Esophagus squamous epithelium (tissue), 5 donors: ENCODE results near the gene RIT1. TPM values are rescaled to one million over a fixed set of nuclear protein-coding genes. Genes with fewer than 3 reads are reported as not detected.

Source experiments
- DNase-seq: peaks from one replicate; lab custom pipeline; 2025; lab: John Stamatoyannopoulos, UW
- H3K27ac ChIP-seq, 4 donors: fragments of 200-600 bp; sonication (generic); one replicate each; pipeline ENCODE4 v1.5.1; 2016 to 2019; ENCODE audit warnings: mild to moderate bottlenecking in 1 of 4
- H3K27me3 ChIP-seq, 4 donors: fragments of 200-600 bp; sonication (generic); 1 replicate in 3 of 4; 2 replicates in 1 of 4; pipeline versions ENCODE4 v1.5.1 to v1.6.0; 2017 to 2021; ENCODE audit warnings: antibody characterized with exemption in 1 of 4
- H3K36me3 ChIP-seq, 3 donors: fragments of 200-600 bp; sonication (generic); one replicate each; pipeline ENCODE4 v1.5.1; 2016 to 2019
- H3K4me1 ChIP-seq, 3 donors: fragments of 200-600 bp; sonication (generic); one replicate each; pipeline ENCODE4 v1.5.1; 2017 to 2019
- H3K4me3 ChIP-seq, 4 donors: fragments of 200-600 bp; sonication (generic); 1 replicate in 3 of 4; 2 replicates in 1 of 4; pipeline ENCODE4 v1.5.1; 2016 to 2019; ENCODE audit warnings: mild to moderate bottlenecking in 2 of 4, moderate library complexity in 1 of 4
- H3K9me3 ChIP-seq, 3 donors: fragments of 200-600 bp; sonication (generic); one replicate each; pipeline ENCODE4 v1.5.1; 2016 to 2019
- POLR2A ChIP-seq, 4 donors: fragments of 450-650 bp; IDR thresholded peaks; one replicate each; pipeline ENCODE4 v1.6.1; 2017; ENCODE audit warnings: antibody characterized with exemption in 4 of 4, mild to moderate bottlenecking in 4 of 4, moderate library complexity in 3 of 4
- WGBS, 2 donors: methylation state at CpG; one replicate each; pipeline ENCODE4 v1.1.5; 2018; 5-methylcytosine and 5-hydroxymethylcytosine counted together
- intact Hi-C: fragments of 100-400 bp; cut with DNase I; formaldehyde crosslinking; loops from one replicate; pipeline ENCODE4 v1.15.0; 2022
- total RNA-seq, 4 donors: library from RNA; depleted of rRNA; stranded (reverse); fragments of >200 nt; gene quantifications; one replicate each; pipeline ENCODE4 v1.1.0, GENCODE V29; 2016
- TF ChIP-seq, protein P1 (sequence below), 6 experiments: fragments of 450-650 bp in 4 of 6; fragments of 200-600 bp in 2 of 6; sonication (generic) in 2 of 6; IDR thresholded peaks; one replicate each; pipeline ENCODE4 v1.5.1; 2016 to 2019; ENCODE audit warnings: antibody characterized with exemption in 6 of 6, mild to moderate bottlenecking in 4 of 6, moderate library complexity in 4 of 6
- donor health status: DM: yes; HTN: yes; CAD: no.

RIT1 gene
- 10 to 100 TPM; 35.3 to 55.4 (median 42.6) TPM for total RNA-seq

DNA sequence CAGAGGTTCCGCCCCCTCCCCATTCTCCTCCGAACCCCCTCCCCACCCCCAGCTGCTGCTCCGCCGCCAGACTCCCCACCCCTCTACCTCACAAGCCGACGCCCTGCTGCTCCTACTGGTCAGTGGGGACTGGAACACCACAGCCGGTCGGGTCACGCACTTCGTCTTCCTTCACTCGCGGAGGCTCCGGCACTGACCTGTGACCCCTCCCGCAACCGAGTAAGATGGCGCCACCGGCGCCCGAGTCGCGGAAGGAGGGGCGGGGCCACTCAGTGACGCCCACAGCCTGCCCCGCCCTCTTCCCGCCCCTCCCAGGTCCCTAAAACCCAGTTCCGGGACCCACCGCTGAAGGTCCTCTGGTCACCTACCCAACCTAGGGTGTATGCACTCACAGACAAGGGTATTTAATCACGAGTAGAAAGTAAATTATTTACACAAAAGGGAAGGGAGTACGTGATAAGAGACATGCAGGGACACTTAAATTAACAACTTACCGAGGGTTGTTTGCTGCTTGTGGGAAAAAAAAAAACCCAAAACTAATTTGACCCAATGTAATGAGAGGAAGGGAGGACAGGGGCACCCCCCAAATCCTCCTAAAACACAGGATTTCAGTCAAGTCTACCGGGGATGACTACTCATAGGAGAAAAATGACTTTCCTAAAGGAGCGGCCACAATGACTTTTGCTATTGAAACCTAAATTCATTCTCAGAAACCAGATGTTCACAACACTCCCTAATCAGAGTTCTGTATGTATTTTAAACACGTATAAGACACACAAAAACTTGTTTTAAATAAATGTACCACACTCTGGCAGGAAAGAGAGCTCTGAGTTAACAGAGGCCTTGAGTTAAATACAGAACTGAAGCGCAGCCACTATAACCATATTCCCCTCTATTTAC is at the start of gene RIT1:
Gene RIT1 (minus strand): TSS at position 194 of the 900 bp plus-strand sequence. CDS start 588 bp downstream, outside the sequence.
- WGBS, 2 donors, result 21 to 26% methylated on average over 7 to 9 of the region's 34 CpGs
- peak within 1 kb of the TSS; percentile 49 to 96 (median 82) for H3K4me3 ChIP-seq
- H3K27me3 ChIP-seq, result no peaks in the 10 kb centered on the region
- intact Hi-C loops, result no loop called here
- peak within 1 kb of the TSS; percentile 86 to 99 (median 95) for H3K27ac ChIP-seq
- DNase-seq, result peak; percentile 34
- peak in 3 of 4 donors; percentile 40 to 78 (median 58) for TF ChIP-seq POLR2A (IDR thresholded peaks at IDR 0.05)
- TF ChIP-seq, protein P1, sequence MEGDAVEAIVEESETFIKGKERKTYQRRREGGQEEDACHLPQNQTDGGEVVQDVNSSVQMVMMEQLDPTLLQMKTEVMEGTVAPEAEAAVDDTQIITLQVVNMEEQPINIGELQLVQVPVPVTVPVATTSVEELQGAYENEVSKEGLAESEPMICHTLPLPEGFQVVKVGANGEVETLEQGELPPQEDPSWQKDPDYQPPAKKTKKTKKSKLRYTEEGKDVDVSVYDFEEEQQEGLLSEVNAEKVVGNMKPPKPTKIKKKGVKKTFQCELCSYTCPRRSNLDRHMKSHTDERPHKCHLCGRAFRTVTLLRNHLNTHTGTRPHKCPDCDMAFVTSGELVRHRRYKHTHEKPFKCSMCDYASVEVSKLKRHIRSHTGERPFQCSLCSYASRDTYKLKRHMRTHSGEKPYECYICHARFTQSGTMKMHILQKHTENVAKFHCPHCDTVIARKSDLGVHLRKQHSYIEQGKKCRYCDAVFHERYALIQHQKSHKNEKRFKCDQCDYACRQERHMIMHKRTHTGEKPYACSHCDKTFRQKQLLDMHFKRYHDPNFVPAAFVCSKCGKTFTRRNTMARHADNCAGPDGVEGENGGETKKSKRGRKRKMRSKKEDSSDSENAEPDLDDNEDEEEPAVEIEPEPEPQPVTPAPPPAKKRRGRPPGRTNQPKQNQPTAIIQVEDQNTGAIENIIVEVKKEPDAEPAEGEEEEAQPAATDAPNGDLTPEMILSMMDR (IDR thresholded peaks at IDR 0.05), result peak in 4 of 6 experiments; percentile 8 to 40 (median 37)
- H3K4me1 ChIP-seq, result peaks cover 9 to 36% (median 14%) of the 10 kb centered on the region in 3 donors
- H3K9me3 ChIP-seq, result no peaks in the 10 kb centered on the region
- peaks cover 12 to 78% (median 48%) of the 10 kb centered on the region in 3 donors for H3K36me3 ChIP-seq

GRCh38 chr1:155960081-155960745 is 49.1 kb upstream of the RIT1 start:
- TF ChIP-seq, protein P1 (IDR thresholded peaks at IDR 0.05), result no peak
- TF ChIP-seq POLR2A (IDR thresholded peaks at IDR 0.05), result no peak
- intact Hi-C loops, result no loop called here
- no peak overlapping the region for H3K4me3 ChIP-seq
- peaks cover 5 to 31% (median 17%) of the 10 kb centered on the region in 3 donors for H3K4me1 ChIP-seq
- H3K36me3 ChIP-seq, result peaks cover 27 to 100% (median 78%) of the 10 kb centered on the region in 3 donors
- no peaks in the 10 kb centered on the region for H3K27me3 ChIP-seq
- H3K27ac ChIP-seq, result peak overlapping the region in 3 of 4 donors; percentile 64 to 80 (median 74)
- DNase-seq, result no peak
- no peaks in the 10 kb centered on the region for H3K9me3 ChIP-seq
- 47 to 93% methylated on average over 3 of the region's 3 CpGs for WGBS, 2 donors

DNA sequence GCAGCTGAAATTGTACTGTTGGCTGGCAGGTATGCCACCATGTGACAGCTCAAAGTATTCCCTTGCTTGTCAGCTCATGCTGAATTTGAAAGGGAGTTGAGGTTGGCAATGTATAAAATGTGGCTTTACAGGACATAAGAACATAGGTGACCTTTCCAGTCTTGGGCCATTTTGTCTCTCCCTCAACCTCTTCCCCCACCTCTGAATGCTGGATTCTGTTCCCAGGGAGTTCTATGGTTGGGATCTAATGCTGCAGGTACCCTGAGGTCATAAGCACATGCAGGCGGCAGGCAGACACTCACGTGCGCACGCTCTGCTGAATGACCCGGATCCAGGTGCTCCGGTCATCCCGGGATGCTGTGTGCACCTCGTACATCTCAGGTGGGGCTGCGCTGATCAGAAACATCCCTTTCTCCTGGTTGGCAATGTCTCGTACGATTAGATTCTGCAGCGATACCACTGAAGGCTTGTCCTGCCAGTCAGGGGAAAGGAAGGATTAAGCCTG is 46.3 kb upstream of the RIT1 start:
- H3K27ac ChIP-seq, result no peak overlapping the region
- H3K36me3 ChIP-seq, result peaks cover 34 to 100% (median 79%) of the 10 kb centered on the region in 3 donors
- intact Hi-C loops, result no loop called here

DNA sequence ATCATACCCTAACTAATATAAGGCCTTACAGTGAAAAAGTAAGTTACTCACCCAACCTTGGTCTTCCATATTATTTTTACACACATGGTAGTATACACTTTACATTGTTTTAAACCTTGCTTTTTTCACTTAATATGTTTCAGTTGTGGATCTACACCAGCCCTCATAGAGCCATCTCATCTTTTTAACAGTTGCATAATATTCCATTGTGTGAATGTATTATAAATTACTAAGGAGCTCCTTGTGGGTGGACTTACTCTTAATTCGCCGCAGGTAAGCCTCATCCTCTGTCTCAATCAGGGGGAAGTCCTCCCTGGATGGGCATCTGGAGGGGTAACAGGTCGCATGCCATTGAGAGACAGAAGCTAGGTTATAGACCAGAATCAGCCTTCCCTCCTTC is 43.5 kb upstream of the RIT1 start:
- DNase-seq, result no peak
- Histone ChIP-seq H3K4me1 (no peaks in the 10 kb centered on the region), H3K9me3 (no peaks in the 10 kb centered on the region), H3K36me3 (peaks cover 42 to 100% (median 81%) of the 10 kb centered on the region in 3 donors), H3K27me3 (no peaks in the 10 kb centered on the region), H3K27ac (no peak overlapping the region), H3K4me3 (no peak overlapping the region)
- intact Hi-C loops, result no loop called here
- TF ChIP-seq POLR2A (IDR thresholded peaks at IDR 0.05), result no peak
- TF ChIP-seq, protein P1 (IDR thresholded peaks at IDR 0.05), result no peak
- 90 to 100% methylated on average over 3 of the region's 3 CpGs for WGBS, 2 donors

More for the DNA sequence above, 46.3 kb upstream of the RIT1 start:
- no peak for DNase-seq
- 86 to 96% methylated on average over 5 to 11 of the region's 12 CpGs for WGBS, 2 donors
- TF ChIP-seq, protein P1 (IDR thresholded peaks at IDR 0.05), result no peak
- TF ChIP-seq POLR2A (IDR thresholded peaks at IDR 0.05), result no peak
- Histone ChIP-seq H3K9me3 (no peaks in the 10 kb centered on the region), H3K4me3 (no peak overlapping the region), H3K27me3 (no peaks in the 10 kb centered on the region), H3K4me1 (peaks cover 0 to 24% (median 10%) of the 10 kb centered on the region in 3 donors)
